GM23338 (cell line): ENCODE measurements around the gene COPS2. TPM values are rescaled to one million over a fixed set of nuclear protein-coding genes. Genes with fewer than 3 reads are reported as not detected.

Source experiments
- ATAC-seq: fragments of 200-7000 bp; cut with Tn5 transposase; 3 replicates; pipeline ENCODE4 v1.9.1; 2020
- DNase-seq: peaks from one replicate; pipeline ENCODE4 v3.0.0-alpha.2; 2015; ENCODE audit warnings: low spot score
- H2AFZ ChIP-seq: fragments of 200-600 bp; sonication (generic); 2 replicates; pipeline ENCODE4 v1.8.0; 2016; ENCODE audit warnings: antibody characterized with exemption, mild to moderate bottlenecking, moderate library complexity
- H3F3A ChIP-seq: fragments of 200-600 bp; sonication (generic); replicated peaks from 2 replicates; pipeline ENCODE4 v1.8.0; 2017; ENCODE audit warnings: antibody characterized with exemption, mixed run types, low read depth
- H3K27ac ChIP-seq: fragments of 200-600 bp; sonication (generic); 2 replicates; pipeline ENCODE4 v1.6.1; 2016; ENCODE audit warnings: low read depth
- H3K27me3 ChIP-seq: fragments of 200-600 bp; sonication (generic); 2 replicates; pipeline ENCODE4 v1.8.0; 2016; ENCODE audit warnings: mild to moderate bottlenecking, mixed run types, moderate library complexity; ENCODE audit not compliant: insufficient read depth
- H3K36me3 ChIP-seq: fragments of 200-600 bp; sonication (generic); 2 replicates; pipeline ENCODE4 v1.8.0; 2016; ENCODE audit warnings: mild to moderate bottlenecking; ENCODE audit not compliant: insufficient read depth
- H3K4me1 ChIP-seq: fragments of 200-600 bp; sonication (generic); 2 replicates; pipeline ENCODE4 v1.8.0; 2016; ENCODE audit warnings: mild to moderate bottlenecking, moderate library complexity; ENCODE audit not compliant: insufficient read depth
- H3K4me2 ChIP-seq: fragments of 200-600 bp; sonication (generic); 2 replicates; pipeline ENCODE4 v1.7.1; 2017; ENCODE audit warnings: mixed run types
- H3K4me3 ChIP-seq: fragments of 200-600 bp; sonication (generic); 2 replicates; pipeline ENCODE4 v1.6.1; 2016; ENCODE audit warnings: mixed run types
- H3K79me2 ChIP-seq: fragments of 200-600 bp; sonication (generic); replicated peaks from 2 replicates; pipeline ENCODE4 v1.8.0; 2017; ENCODE audit warnings: mild to moderate bottlenecking; ENCODE audit not compliant: insufficient read depth
- H3K9me2 ChIP-seq: fragments of 200-600 bp; sonication (generic); 2 replicates; pipeline ENCODE4 v1.8.0; 2017; ENCODE audit not compliant: insufficient read depth
- H4K20me1 ChIP-seq: fragments of 200-600 bp; sonication (generic); replicated peaks from 2 replicates; pipeline ENCODE4 v1.8.0; 2017; ENCODE audit warnings: mild to moderate bottlenecking; ENCODE audit not compliant: insufficient read depth
- H3K27ac Mint-ChIP-seq: 2 replicates; pipeline ENCODE4 v1.8.0; 2020; ENCODE audit warnings: inconsistent platforms, mild to moderate bottlenecking, moderate library complexity, mixed read lengths
- H3K27me3 Mint-ChIP-seq: 3 replicates; pipeline ENCODE4 v1.8.0; 2022; ENCODE audit warnings: low read depth, mild to moderate bottlenecking, moderate library complexity, mixed read lengths, inconsistent platforms; ENCODE audit not compliant: insufficient read depth, poor library complexity
- H3K36me3 Mint-ChIP-seq: 3 replicates; pipeline ENCODE4 v1.8.0; 2021; ENCODE audit warnings: low read depth, mild to moderate bottlenecking, inconsistent platforms, moderate library complexity, mixed read lengths
- H3K4me1 Mint-ChIP-seq: 3 replicates; pipeline ENCODE4 v1.8.0; 2020; ENCODE audit warnings: mild to moderate bottlenecking, inconsistent platforms, mixed read lengths
- H3K4me3 Mint-ChIP-seq: 3 replicates; pipeline ENCODE4 v1.8.0; 2021; ENCODE audit warnings: moderate library complexity, mild to moderate bottlenecking, inconsistent platforms, mixed read lengths
- H3K9me3 Mint-ChIP-seq: 3 replicates; pipeline ENCODE4 v1.8.0; 2020; ENCODE audit warnings: moderate library complexity, mild to moderate bottlenecking, inconsistent platforms, mixed read lengths
- CREB1 ChIP-seq: fragments of 250-450 bp; sonication (Bioruptor Pico); IDR thresholded peaks from 2 replicates; pipeline ENCODE4 v1.5.0; 2020; ENCODE audit warnings: low read depth, mild to moderate bottlenecking, moderate library complexity
- POLR2AphosphoS5 ChIP-seq: IDR thresholded peaks from 2 replicates; pipeline ENCODE4 v1.6.1; 2016; ENCODE audit warnings: antibody characterized with exemption, low read depth
- ZNF331 ChIP-seq: fragments of 250-450 bp; sonication (Bioruptor Pico); IDR thresholded peaks from 2 replicates; pipeline ENCODE4 v1.5.0; 2020; ENCODE audit warnings: low read depth, mild to moderate bottlenecking, moderate library complexity
- polyA plus RNA-seq: library from polyadenylated mRNA; unstranded; fragments of >200 nt; fragmentation: Nextera tagmentation; extraction: Ambion mirVana; gene quantifications from 2 replicates; pipeline ENCODE4 v1.2.1, GENCODE V29; 2016
- total RNA-seq: library from RNA; depleted of rRNA; stranded (reverse); fragments of >200 nt; shearing (Covaris generic); gene quantifications from 2 replicates; pipeline ENCODE4 v1.2.3, GENCODE V29; 2014
- TF ChIP-seq, protein P1 (sequence below), 2 experiments: fragments of 200-600 bp in 1 of 2; sonication (generic) in 1 of 2; conservative IDR thresholded peaks; 2 replicates each; pipeline versions ENCODE4 v1.5.1 to v1.6.1; 2016 to 2017; ENCODE audit warnings: antibody characterized with exemption in 2 of 2, low read depth in 2 of 2, mild to moderate bottlenecking in 2 of 2, moderate library complexity in 1 of 2
- TF ChIP-seq, protein P2 (sequence below): fragments of 250-450 bp; sonication (Bioruptor Pico); IDR thresholded peaks from 2 replicates; pipeline ENCODE4 v1.5.0; 2020; ENCODE audit warnings: mild to moderate bottlenecking, moderate library complexity
- TF ChIP-seq, protein P3 (sequence below): IDR thresholded peaks from one replicate; pipeline ENCODE4 v1.6.1; 2018; ENCODE audit warnings: antibody characterized with exemption; ENCODE audit not compliant: unreplicated experiment
- TF ChIP-seq, protein P4 (sequence below): IDR thresholded peaks from 2 replicates; pipeline ENCODE4 v1.6.1; 2016; ENCODE audit warnings: antibody characterized with exemption

COPS2 gene
- total and polyA plus RNA-seq, 2 experiments from 2014 or later: 38.7 to 67.3 TPM

DNA sequence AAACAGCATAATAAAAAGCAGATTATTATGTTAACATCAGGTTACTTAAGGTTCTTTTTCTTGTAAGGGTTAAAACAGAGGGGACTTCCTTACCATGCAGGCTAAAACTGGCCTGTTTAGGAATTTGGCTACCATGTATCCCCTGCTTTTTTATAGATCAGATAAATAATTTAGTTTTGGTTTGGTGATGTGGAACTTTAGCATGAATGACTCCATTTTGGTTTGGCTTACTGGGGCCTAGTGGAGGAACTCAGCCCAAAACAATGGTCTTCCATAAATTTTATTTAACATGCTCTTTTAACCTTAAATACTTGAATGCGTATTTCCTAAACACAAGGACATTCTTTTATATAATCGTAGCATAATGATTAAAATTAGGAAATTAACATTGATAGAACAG lies 33.5 kb upstream of the COPS2 start:
- Histone ChIP-seq H3K79me2 (0 out of 2 replicates have a peak, but pooled peaks cover 3% of the 10 kb centered on the region), H3K9me2 (peaks cover 3% of the 10 kb centered on the region; the same call in 1 of the 2 replicates), H3K36me3 (no peaks in the 10 kb centered on the region), H2AFZ (no peak overlapping the region), H3K4me2 (peak overlapping the region; percentile 61), H4K20me1 (no peaks in the 10 kb centered on the region), H3K4me3 (no peak overlapping the region), H3K27me3 (no peaks in the 10 kb centered on the region), H3K27ac (no peak overlapping the region), H3K4me1 (peaks cover 32% of the 10 kb centered on the region), H3F3A (no peaks in the 10 kb centered on the region)
- DNase-seq: no peak
- TF ChIP-seq CREB1: no peak
- TF ChIP-seq ZNF331 (CRISPR knock-in tag): no peak
- TF ChIP-seq POLR2AphosphoS5: no peak
- TF ChIP-seq, protein P1, sequence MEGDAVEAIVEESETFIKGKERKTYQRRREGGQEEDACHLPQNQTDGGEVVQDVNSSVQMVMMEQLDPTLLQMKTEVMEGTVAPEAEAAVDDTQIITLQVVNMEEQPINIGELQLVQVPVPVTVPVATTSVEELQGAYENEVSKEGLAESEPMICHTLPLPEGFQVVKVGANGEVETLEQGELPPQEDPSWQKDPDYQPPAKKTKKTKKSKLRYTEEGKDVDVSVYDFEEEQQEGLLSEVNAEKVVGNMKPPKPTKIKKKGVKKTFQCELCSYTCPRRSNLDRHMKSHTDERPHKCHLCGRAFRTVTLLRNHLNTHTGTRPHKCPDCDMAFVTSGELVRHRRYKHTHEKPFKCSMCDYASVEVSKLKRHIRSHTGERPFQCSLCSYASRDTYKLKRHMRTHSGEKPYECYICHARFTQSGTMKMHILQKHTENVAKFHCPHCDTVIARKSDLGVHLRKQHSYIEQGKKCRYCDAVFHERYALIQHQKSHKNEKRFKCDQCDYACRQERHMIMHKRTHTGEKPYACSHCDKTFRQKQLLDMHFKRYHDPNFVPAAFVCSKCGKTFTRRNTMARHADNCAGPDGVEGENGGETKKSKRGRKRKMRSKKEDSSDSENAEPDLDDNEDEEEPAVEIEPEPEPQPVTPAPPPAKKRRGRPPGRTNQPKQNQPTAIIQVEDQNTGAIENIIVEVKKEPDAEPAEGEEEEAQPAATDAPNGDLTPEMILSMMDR (conservative IDR thresholded peaks at IDR 0.05; ENCODE audit: low read depth in 2 of 2): no peak
- TF ChIP-seq, protein P2, sequence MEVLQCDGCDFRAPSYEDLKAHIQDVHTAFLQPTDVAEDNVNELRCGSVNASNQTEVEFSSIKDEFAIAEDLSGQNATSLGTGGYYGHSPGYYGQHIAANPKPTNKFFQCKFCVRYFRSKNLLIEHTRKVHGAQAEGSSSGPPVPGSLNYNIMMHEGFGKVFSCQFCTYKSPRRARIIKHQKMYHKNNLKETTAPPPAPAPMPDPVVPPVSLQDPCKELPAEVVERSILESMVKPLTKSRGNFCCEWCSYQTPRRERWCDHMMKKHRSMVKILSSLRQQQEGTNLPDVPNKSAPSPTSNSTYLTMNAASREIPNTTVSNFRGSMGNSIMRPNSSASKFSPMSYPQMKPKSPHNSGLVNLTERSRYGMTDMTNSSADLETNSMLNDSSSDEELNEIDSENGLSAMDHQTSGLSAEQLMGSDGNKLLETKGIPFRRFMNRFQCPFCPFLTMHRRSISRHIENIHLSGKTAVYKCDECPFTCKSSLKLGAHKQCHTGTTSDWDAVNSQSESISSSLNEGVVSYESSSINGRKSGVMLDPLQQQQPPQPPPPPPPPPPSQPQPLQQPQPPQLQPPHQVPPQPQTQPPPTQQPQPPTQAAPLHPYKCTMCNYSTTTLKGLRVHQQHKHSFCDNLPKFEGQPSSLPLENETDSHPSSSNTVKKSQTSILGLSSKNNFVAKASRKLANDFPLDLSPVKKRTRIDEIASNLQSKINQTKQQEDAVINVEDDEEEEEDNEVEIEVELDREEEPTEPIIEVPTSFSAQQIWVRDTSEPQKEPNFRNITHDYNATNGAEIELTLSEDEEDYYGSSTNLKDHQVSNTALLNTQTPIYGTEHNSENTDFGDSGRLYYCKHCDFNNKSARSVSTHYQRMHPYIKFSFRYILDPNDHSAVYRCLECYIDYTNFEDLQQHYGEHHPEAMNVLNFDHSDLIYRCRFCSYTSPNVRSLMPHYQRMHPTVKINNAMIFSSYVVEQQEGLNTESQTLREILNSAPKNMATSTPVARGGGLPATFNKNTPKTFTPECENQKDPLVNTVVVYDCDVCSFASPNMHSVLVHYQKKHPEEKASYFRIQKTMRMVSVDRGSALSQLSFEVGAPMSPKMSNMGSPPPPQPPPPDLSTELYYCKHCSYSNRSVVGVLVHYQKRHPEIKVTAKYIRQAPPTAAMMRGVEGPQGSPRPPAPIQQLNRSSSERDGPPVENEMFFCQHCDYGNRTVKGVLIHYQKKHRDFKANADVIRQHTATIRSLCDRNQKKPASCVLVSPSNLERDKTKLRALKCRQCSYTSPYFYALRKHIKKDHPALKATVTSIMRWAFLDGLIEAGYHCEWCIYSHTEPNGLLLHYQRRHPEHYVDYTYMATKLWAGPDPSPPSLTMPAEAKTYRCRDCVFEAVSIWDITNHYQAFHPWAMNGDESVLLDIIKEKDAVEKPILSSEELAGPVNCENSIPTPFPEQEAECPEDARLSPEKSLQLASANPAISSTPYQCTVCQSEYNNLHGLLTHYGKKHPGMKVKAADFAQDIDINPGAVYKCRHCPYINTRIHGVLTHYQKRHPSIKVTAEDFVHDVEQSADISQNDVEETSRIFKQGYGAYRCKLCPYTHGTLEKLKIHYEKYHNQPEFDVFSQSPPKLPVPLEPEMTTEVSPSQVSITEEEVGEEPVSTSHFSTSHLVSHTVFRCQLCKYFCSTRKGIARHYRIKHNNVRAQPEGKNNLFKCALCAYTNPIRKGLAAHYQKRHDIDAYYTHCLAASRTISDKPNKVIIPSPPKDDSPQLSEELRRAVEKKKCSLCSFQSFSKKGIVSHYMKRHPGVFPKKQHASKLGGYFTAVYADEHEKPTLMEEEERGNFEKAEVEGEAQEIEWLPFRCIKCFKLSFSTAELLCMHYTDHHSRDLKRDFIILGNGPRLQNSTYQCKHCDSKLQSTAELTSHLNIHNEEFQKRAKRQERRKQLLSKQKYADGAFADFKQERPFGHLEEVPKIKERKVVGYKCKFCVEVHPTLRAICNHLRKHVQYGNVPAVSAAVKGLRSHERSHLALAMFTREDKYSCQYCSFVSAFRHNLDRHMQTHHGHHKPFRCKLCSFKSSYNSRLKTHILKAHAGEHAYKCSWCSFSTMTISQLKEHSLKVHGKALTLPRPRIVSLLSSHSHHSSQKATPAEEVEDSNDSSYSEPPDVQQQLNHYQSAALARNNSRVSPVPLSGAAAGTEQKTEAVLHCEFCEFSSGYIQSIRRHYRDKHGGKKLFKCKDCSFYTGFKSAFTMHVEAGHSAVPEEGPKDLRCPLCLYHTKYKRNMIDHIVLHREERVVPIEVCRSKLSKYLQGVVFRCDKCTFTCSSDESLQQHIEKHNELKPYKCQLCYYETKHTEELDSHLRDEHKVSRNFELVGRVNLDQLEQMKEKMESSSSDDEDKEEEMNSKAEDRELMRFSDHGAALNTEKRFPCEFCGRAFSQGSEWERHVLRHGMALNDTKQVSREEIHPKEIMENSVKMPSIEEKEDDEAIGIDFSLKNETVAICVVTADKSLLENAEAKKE: no peak
- TF ChIP-seq, protein P3, sequence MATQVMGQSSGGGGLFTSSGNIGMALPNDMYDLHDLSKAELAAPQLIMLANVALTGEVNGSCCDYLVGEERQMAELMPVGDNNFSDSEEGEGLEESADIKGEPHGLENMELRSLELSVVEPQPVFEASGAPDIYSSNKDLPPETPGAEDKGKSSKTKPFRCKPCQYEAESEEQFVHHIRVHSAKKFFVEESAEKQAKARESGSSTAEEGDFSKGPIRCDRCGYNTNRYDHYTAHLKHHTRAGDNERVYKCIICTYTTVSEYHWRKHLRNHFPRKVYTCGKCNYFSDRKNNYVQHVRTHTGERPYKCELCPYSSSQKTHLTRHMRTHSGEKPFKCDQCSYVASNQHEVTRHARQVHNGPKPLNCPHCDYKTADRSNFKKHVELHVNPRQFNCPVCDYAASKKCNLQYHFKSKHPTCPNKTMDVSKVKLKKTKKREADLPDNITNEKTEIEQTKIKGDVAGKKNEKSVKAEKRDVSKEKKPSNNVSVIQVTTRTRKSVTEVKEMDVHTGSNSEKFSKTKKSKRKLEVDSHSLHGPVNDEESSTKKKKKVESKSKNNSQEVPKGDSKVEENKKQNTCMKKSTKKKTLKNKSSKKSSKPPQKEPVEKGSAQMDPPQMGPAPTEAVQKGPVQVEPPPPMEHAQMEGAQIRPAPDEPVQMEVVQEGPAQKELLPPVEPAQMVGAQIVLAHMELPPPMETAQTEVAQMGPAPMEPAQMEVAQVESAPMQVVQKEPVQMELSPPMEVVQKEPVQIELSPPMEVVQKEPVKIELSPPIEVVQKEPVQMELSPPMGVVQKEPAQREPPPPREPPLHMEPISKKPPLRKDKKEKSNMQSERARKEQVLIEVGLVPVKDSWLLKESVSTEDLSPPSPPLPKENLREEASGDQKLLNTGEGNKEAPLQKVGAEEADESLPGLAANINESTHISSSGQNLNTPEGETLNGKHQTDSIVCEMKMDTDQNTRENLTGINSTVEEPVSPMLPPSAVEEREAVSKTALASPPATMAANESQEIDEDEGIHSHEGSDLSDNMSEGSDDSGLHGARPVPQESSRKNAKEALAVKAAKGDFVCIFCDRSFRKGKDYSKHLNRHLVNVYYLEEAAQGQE: no peak
- TF ChIP-seq, protein P4, sequence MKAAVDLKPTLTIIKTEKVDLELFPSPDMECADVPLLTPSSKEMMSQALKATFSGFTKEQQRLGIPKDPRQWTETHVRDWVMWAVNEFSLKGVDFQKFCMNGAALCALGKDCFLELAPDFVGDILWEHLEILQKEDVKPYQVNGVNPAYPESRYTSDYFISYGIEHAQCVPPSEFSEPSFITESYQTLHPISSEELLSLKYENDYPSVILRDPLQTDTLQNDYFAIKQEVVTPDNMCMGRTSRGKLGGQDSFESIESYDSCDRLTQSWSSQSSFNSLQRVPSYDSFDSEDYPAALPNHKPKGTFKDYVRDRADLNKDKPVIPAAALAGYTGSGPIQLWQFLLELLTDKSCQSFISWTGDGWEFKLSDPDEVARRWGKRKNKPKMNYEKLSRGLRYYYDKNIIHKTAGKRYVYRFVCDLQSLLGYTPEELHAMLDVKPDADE: no peak
- Mint-ChIP-seq H3K27ac (no peak overlapping the region), H3K27me3 (peaks cover 2% of the 10 kb centered on the region), H3K4me1 (peaks cover 26% of the 10 kb centered on the region), H3K36me3 (no peaks in the 10 kb centered on the region; the same call in 2 of the 3 replicates), H3K4me3 (no peak overlapping the region), H3K9me3 (no peaks in the 10 kb centered on the region)
- no peak for ATAC-seq
